B cell (primary cell): Measurements from ENCODE around the gene PRXL2B. TPM values are rescaled to one million over a fixed set of nuclear protein-coding genes. Genes with fewer than 3 reads are reported as not detected.

ENCODE experiments used
- ATAC-seq: fragments of 200-7000 bp; cut with Tn5 transposase; one replicate; pipeline ENCODE4 v1.10.0; 2021; ENCODE audit warnings: low read depth, mild to moderate bottlenecking, moderate number of reproducible peaks, moderate library complexity
- CTCF ChIA-PET: fragments of 350-600 bp; sonication (Branson Sonifier 250); formaldehyde crosslinking; loops from one replicate; lab custom pipeline; 2021; ENCODE audit warnings: antibody characterized with exemption, inconsistent platforms; lab: Charles Lee
- POLR2A ChIA-PET: fragments of 350-600 bp; sonication (Branson Sonifier 250); formaldehyde crosslinking; loops from one replicate; lab custom pipeline; 2021; ENCODE audit warnings: antibody characterized with exemption; lab: Charles Lee
- DNase-seq: peaks from one replicate; pipeline ENCODE4 v3.0.0; 2013
- H2AFZ ChIP-seq: 2 replicates; pipeline ENCODE4 v1.6.1; 2012; ENCODE audit warnings: mild to moderate bottlenecking, low read depth, low read length; ENCODE audit not compliant: insufficient read depth, poor library complexity, severe bottlenecking
- H3K27ac ChIP-seq, 2 donors: 1 replicate in 1 of 2; 2 replicates in 1 of 2; pipeline ENCODE4 v1.5.1; 2012 to 2013; ENCODE audit warnings: low read length in 2 of 2, mild to moderate bottlenecking in 2 of 2, moderate library complexity in 1 of 2
- H3K27me3 ChIP-seq, 4 experiments: fragments of 200-600 bp in 1 of 4; sonication (generic) in 1 of 4; replicated peaks in 1 of 4; 1 replicate in 2 of 4; 2 replicates in 2 of 4; pipeline versions ENCODE4 v1.6.1 to v1.7.0; 2013 to 2016; ENCODE audit warnings: low read length in 3 of 4, mild to moderate bottlenecking in 2 of 4, mixed read lengths in 1 of 4, moderate library complexity in 1 of 4; ENCODE audit not compliant: insufficient read depth in 4 of 4, control insufficient read depth in 3 of 4; ENCODE audit errors: control extremely low read depth in 1 of 4
- H3K36me3 ChIP-seq, 2 experiments: replicated peaks in 1 of 2; 1 replicate in 1 of 2; 2 replicates in 1 of 2; pipeline versions ENCODE4 v1.6.1 to v1.7.1; 2013; ENCODE audit warnings: low read length in 1 of 2; ENCODE audit not compliant: insufficient read depth in 2 of 2, control insufficient read depth in 1 of 2; ENCODE audit errors: control extremely low read depth in 1 of 2, extremely low read depth in 1 of 2
- H3K4me1 ChIP-seq, 2 donors: fragments of 200-600 bp in 1 of 2; sonication (generic) in 1 of 2; 1 replicate in 1 of 2; 2 replicates in 1 of 2; pipeline versions ENCODE4 v1.5.1 to v1.6.1; 2013 to 2017; ENCODE audit warnings: low read length in 2 of 2; ENCODE audit not compliant: control insufficient read depth in 2 of 2, insufficient read depth in 2 of 2
- H3K4me2 ChIP-seq: replicated peaks from 2 replicates; pipeline ENCODE3; 2012; ENCODE audit warnings: mild to moderate bottlenecking, low read depth, low read length; ENCODE audit not compliant: poor library complexity, severe bottlenecking
- H3K4me3 ChIP-seq, 5 experiments: fragments of 200-600 bp in 1 of 5; sonication (generic) in 1 of 5; 1 replicate in 3 of 5; 2 replicates in 2 of 5; pipeline versions ENCODE4 v1.5.1 to v1.7.0; 2011 to 2016; ENCODE audit warnings: low read length in 4 of 5, mild to moderate bottlenecking in 4 of 5, low read depth in 2 of 5, control low read depth in 1 of 5, moderate library complexity in 1 of 5; ENCODE audit not compliant: insufficient read depth in 1 of 5; ENCODE audit errors: control extremely low read depth in 1 of 5, extremely low read depth in 1 of 5
- H3K79me2 ChIP-seq: fragments of 200-600 bp; sonication (generic); one replicate; pipeline ENCODE4 v1.6.0; 2016; ENCODE audit warnings: low read length; ENCODE audit not compliant: control insufficient read depth, insufficient read depth
- H3K9ac ChIP-seq: fragments of 200-600 bp; sonication (generic); 2 replicates; pipeline ENCODE4 v1.6.1; 2017; ENCODE audit warnings: mild to moderate bottlenecking, low read length, moderate library complexity
- H3K9me3 ChIP-seq, 3 donors: one replicate each; pipeline versions ENCODE4 v1.6.1 to v1.7.1; 2013; ENCODE audit warnings: low read length in 2 of 3; ENCODE audit not compliant: control insufficient read depth in 2 of 3, insufficient read depth in 1 of 3; ENCODE audit errors: control extremely low read depth in 1 of 3
- H4K20me1 ChIP-seq: 2 replicates; pipeline ENCODE4 v1.6.0; 2012; ENCODE audit warnings: mild to moderate bottlenecking, low read length; ENCODE audit not compliant: insufficient read depth, control insufficient read depth, poor library complexity, severe bottlenecking
- H3K27ac Mint-ChIP-seq: one replicate; pipeline ENCODE4 v1.8.0; 2021; ENCODE audit warnings: mixed read lengths
- H3K27me3 Mint-ChIP-seq: one replicate; pipeline ENCODE4 v1.8.0; 2021; ENCODE audit warnings: mixed read lengths
- H3K4me1 Mint-ChIP-seq: one replicate; pipeline ENCODE4 v1.8.0; 2021; ENCODE audit warnings: mixed read lengths
- H3K4me3 Mint-ChIP-seq: one replicate; pipeline ENCODE4 v1.8.0; 2021; ENCODE audit warnings: mixed read lengths
- H3K9me3 Mint-ChIP-seq: one replicate; pipeline ENCODE4 v1.8.0; 2022; ENCODE audit warnings: mixed read lengths; ENCODE audit not compliant: insufficient read depth
- CTCF ChIP-seq: fragments of 200-600 bp; IDR thresholded peaks from one replicate; pipeline ENCODE4 v1.8.0; 2022; ENCODE audit warnings: antibody characterized with exemption, mild to moderate bottlenecking
- EZH2 ChIP-seq: IDR thresholded peaks from 2 replicates; pipeline ENCODE4 v1.6.1; 2012; ENCODE audit warnings: borderline replicate concordance, low read depth, mild to moderate bottlenecking, moderate library complexity, low read length; ENCODE audit not compliant: insufficient read depth, poor library complexity, severe bottlenecking
- WGBS: methylation state at CpG from one replicate; pipeline ENCODE4 v1.1.5; 2013; ENCODE audit warnings: missing lambda C conversion rate; ENCODE audit not compliant: insufficient coverage; 5-methylcytosine and 5-hydroxymethylcytosine counted together
- intact Hi-C: fragments of 100-400 bp; cut with micrococcal nuclease; formaldehyde crosslinking; loops from one replicate; pipeline ENCODE4 v1.10.0; 2022
- polyA plus RNA-seq: library from polyadenylated mRNA; depleted of rRNA; stranded (reverse); fragments of >200 nt; gene quantifications from 2 replicates; pipeline ENCODE4 v1.2.3, GENCODE V29; 2012
- total RNA-seq, 2 donors: library from RNA; stranded (reverse); fragments of 120-200 nt in 1 of 2; gene quantifications; 1 replicate in 1 of 2; 2 replicates in 1 of 2; pipeline versions ENCODE4 v1.2.3 to v1.2.4, GENCODE V29; 2013 to 2022

The PRXL2B gene
- total and polyA plus RNA-seq, 2 donors (not counting 1 experiment from before 2014, with no cell fraction given), result 13.0 to 27.0 TPM

- Histone ChIP-seq H3K27ac (no peak overlapping the region), H3K4me2 (no peak overlapping the region), H3K4me1 (peaks cover 4 to 9% of the 10 kb centered on the region in 2 donors), H3K27me3 (no peaks in the 10 kb centered on the region), H3K79me2 (peaks cover 8% of the 10 kb centered on the region), H3K9me3 (peaks cover 0 to 3% (median 0%) of the 10 kb centered on the region in 3 donors), H2AFZ (no peak overlapping the region), H3K9ac (no peak overlapping the region), H3K4me3 (no peak overlapping the region), H3K36me3 (peaks cover 0 to 48% of the 10 kb centered on the region in 2 experiments), H4K20me1 (peaks cover 25% of the 10 kb centered on the region)
- 98% methylated on average over 16 of the region's 18 CpGs for WGBS
- ChIA-PET POLR2A (interaction anchor here (2.5 kb wide), 1 partner anchor 22 kb away, joined by 18 read pairs; the partner anchor contains the start of gene PRXL2B), CTCF (interaction anchor here (1.0 kb wide), 1 partner anchor 223 kb away, joined by 3 read pairs; no protein-coding TSS in a partner anchor)
- Mint-ChIP-seq H3K27ac (no peak overlapping the region), H3K9me3 (no peaks in the 10 kb centered on the region), H3K4me3 (no peak overlapping the region), H3K4me1 (peaks cover 10% of the 10 kb centered on the region), H3K27me3 (no peaks in the 10 kb centered on the region)
- ATAC-seq, result no peak
- no peak for DNase-seq
- TF ChIP-seq CTCF (no peak), EZH2 (no peak)
- intact Hi-C loops, result no loop called here
Measured at GRCh38 chr1:2563205-2563604, 23.4 kb upstream of the PRXL2B start.

- no peak overlapping the region for H3K27ac Mint-ChIP-seq
- TF ChIP-seq EZH2, result no peak
- no peak for TF ChIP-seq CTCF
- Histone ChIP-seq H3K79me2 (no peaks in the 10 kb centered on the region), H3K4me1 (no peaks in the 10 kb centered on the region), H2AFZ (no peak overlapping the region), H3K27me3 (no peaks in the 10 kb centered on the region), H3K9me3 (no peaks in the 10 kb centered on the region), H3K36me3 (peaks cover 0 to 38% of the 10 kb centered on the region in 2 experiments), H3K27ac (no peak overlapping the region), H3K4me2 (no peak overlapping the region), H3K4me3 (no peak overlapping the region), H3K9ac (no peak overlapping the region), H4K20me1 (peaks cover 15% of the 10 kb centered on the region)
- no peak overlapping the region for H3K4me3 Mint-ChIP-seq
- ChIA-PET POLR2A (interaction anchor here (2.0 to 2.5 kb wide), 2 partner anchors 8 to 21 kb away, joined by 7 to 18 read pairs; partner anchors contain the start of genes PRXL2B and TNFRSF14), CTCF (interaction anchor here (1.0 to 1.1 kb wide), 2 partner anchors 17 to 222 kb away, joined by 3 read pairs; no protein-coding TSS in a partner anchor)
- 83% methylated on average over 16 of the region's 20 CpGs for WGBS
- H3K9me3 Mint-ChIP-seq, result no peaks in the 10 kb centered on the region
- H3K4me1 Mint-ChIP-seq, result peaks cover 5% of the 10 kb centered on the region
- intact Hi-C loops, result no loop called here
- no peaks in the 10 kb centered on the region for H3K27me3 Mint-ChIP-seq
- DNase-seq (no peak), ATAC-seq (no peak)
Measured at GRCh38 chr1:2564006-2564814, 22.4 kb upstream of the PRXL2B start.
